Testis (tissue), 3 donors: ENCODE data around the gene PLXDC2. TPM values are rescaled to one million over a fixed set of nuclear protein-coding genes. Genes with fewer than 3 reads are reported as not detected.
"Not testable (repeated sequence)": the region's sequence is repeated elsewhere in the genome, so short reads cannot be mapped to it uniquely, and the experiment has no call there.

Experiments
- DNase-seq: peaks from one replicate; pipeline ENCODE4 v3.0.0-alpha.2; 2019
- H3K27ac ChIP-seq, 2 donors: fragments of 200-600 bp; sonication (generic); one replicate each; pipeline ENCODE4 v1.5.1; 2019
- H3K27me3 ChIP-seq: fragments of 200-600 bp; sonication (generic); one replicate; pipeline ENCODE4 v1.5.1; 2019
- H3K36me3 ChIP-seq: fragments of 200-600 bp; sonication (generic); one replicate; pipeline ENCODE4 v1.5.1; 2017; ENCODE audit warnings: low read depth; ENCODE audit errors: missing control alignments
- H3K4me1 ChIP-seq: fragments of 200-600 bp; sonication (generic); one replicate; pipeline ENCODE4 v1.5.1; 2019
- H3K4me3 ChIP-seq, 2 donors: fragments of 200-600 bp; sonication (generic); one replicate each; pipeline ENCODE4 v1.5.1; 2017 to 2019
- H3K9me3 ChIP-seq: fragments of 200-600 bp; sonication (generic); one replicate; pipeline ENCODE4 v1.5.1; 2017
- CTCF ChIP-seq, 3 experiments: fragments of 450-650 bp in 2 of 3; fragments of 200-600 bp in 1 of 3; sonication (generic) in 1 of 3; IDR thresholded peaks; one replicate each; pipeline ENCODE4 v1.5.1; 2016 to 2019; ENCODE audit warnings: antibody characterized with exemption in 3 of 3, mild to moderate bottlenecking in 2 of 3, moderate library complexity in 1 of 3
- POLR2A ChIP-seq: fragments of 450-650 bp; IDR thresholded peaks from one replicate; pipeline ENCODE4 v1.6.1; 2017; ENCODE audit warnings: antibody characterized with exemption, mild to moderate bottlenecking, moderate library complexity
- WGBS, 2 donors: methylation state at CpG; one replicate each; pipeline ENCODE4 v1.1.5; 2018; 5-methylcytosine and 5-hydroxymethylcytosine counted together
- intact Hi-C: fragments of 100-400 bp; cut with DNase I; formaldehyde crosslinking; loops from one replicate; pipeline ENCODE4 v1.15.1; 2023; ENCODE audit warnings: low total_unique reads
- polyA plus RNA-seq: library from polyadenylated mRNA; stranded (reverse); fragments of 350-450 nt; fragmentation: Illumina TruSeq; extraction: RNeasy Lipid Tissue Mini Kit (QIAGEN cat#74804); gene quantifications from one replicate; pipeline ENCODE4 v1.2.3, GENCODE V29; 2014; ENCODE audit warnings: low read depth, low replicate concordance; ENCODE audit not compliant: insufficient read depth
- total RNA-seq, 2 donors: library from RNA; depleted of rRNA; stranded (reverse); fragments of >200 nt; gene quantifications; one replicate each; pipeline ENCODE4 v1.2.3, GENCODE V29; 2016

Gene PLXDC2
- total and polyA plus RNA-seq, 3 donors from 2014 or later: 27.5 to 81.7 (median 53.6) TPM

GRCh38 chr10:19999431-19999830 is 183.2 kb downstream of the PLXDC2 start:
- peaks cover 6% of the 10 kb centered on the region for H3K4me1 ChIP-seq
- no peaks in the 10 kb centered on the region for H3K36me3 ChIP-seq
- H3K27me3 ChIP-seq: no peaks in the 10 kb centered on the region
- TF ChIP-seq CTCF (IDR thresholded peaks at IDR 0.05) (no peak), POLR2A (no peak)
- no peak overlapping the region for H3K27ac ChIP-seq
- intact Hi-C loops: no loop called here
- 83 to 85% methylated on average over 1 of the region's 1 CpG for WGBS, 2 donors
- H3K4me3 ChIP-seq: no peak overlapping the region
- no peak for DNase-seq
- no peaks in the 10 kb centered on the region for H3K9me3 ChIP-seq

GRCh38 chr10:20002026-20002425 is 185.8 kb downstream of the PLXDC2 start:
- WGBS, 2 donors: 95 to 97% methylated on average over 2 of the region's 2 CpGs
- H3K27ac ChIP-seq, H3K9me3 ChIP-seq, H3K27me3 ChIP-seq, intact Hi-C loops, H3K36me3 ChIP-seq, DNase-seq, H3K4me3 ChIP-seq: not testable (repeated sequence)
- peaks cover 24% of the 10 kb centered on the region for H3K4me1 ChIP-seq

- Histone ChIP-seq H3K9me3 (no peaks in the 10 kb centered on the region), H3K4me1 (peaks cover 31% of the 10 kb centered on the region), H3K4me3 (no peak overlapping the region), H3K27ac (no peak overlapping the region), H3K36me3 (no peaks in the 10 kb centered on the region), H3K27me3 (no peaks in the 10 kb centered on the region)
- intact Hi-C loops: no loop called here
- TF ChIP-seq POLR2A (no peak), CTCF (IDR thresholded peaks at IDR 0.05) (no peak)
- WGBS, 2 donors: 93 to 94% methylated on average over 3 of the region's 3 CpGs
- DNase-seq: no peak
These were observed 186.4 kb downstream of the PLXDC2 start for GRCh38 chr10:20002657-20003056.

- Histone ChIP-seq H3K4me1 (peaks cover 38% of the 10 kb centered on the region), H3K4me3 (no peak overlapping the region), H3K36me3 (no peaks in the 10 kb centered on the region), H3K27ac (peak overlapping the region in 1 of 2 donors; percentile 47), H3K9me3 (no peaks in the 10 kb centered on the region), H3K27me3 (no peaks in the 10 kb centered on the region)
- peak; percentile 29 for DNase-seq
- intact Hi-C loops: no loop called here
- WGBS, 2 donors: 61 to 89% methylated on average over 3 of the region's 3 CpGs
- TF ChIP-seq POLR2A (no peak), CTCF (IDR thresholded peaks at IDR 0.05) (no peak)
These were observed 187.9 kb downstream of the PLXDC2 start for GRCh38 chr10:20004087-20004523.

GRCh38 chr10:20005638-20006037 is 189.4 kb downstream of the PLXDC2 start:
- H3K36me3 ChIP-seq: no peaks in the 10 kb centered on the region
- no peaks in the 10 kb centered on the region for H3K27me3 ChIP-seq
- DNase-seq: no peak
- no peaks in the 10 kb centered on the region for H3K9me3 ChIP-seq
- WGBS, 2 donors: 77 to 82% methylated on average over 8 of the region's 8 CpGs
- intact Hi-C loops: no loop called here
- H3K4me3 ChIP-seq: no peak overlapping the region
- TF ChIP-seq CTCF (IDR thresholded peaks at IDR 0.05) (no peak), POLR2A (no peak)
- peak overlapping the region; percentile 12 to 70 for H3K27ac ChIP-seq
- H3K4me1 ChIP-seq: peaks cover 38% of the 10 kb centered on the region
